Muscle layer of duodenum (tissue), 2 donors: Measurements from ENCODE around the gene PAX3.
"Not testable (repeated sequence)": the region's sequence is repeated elsewhere in the genome, so short reads cannot be mapped to it uniquely, and the experiment has no call there.

Source experiments
- H3K27ac ChIP-seq: one replicate; pipeline ENCODE4 v1.7.0; 2013; ENCODE audit warnings: mild to moderate bottlenecking, low read length
- H3K27me3 ChIP-seq: one replicate; pipeline ENCODE4 v1.7.0; 2013; ENCODE audit warnings: low read depth, mild to moderate bottlenecking, control low read depth, low read length
- H3K36me3 ChIP-seq, 2 donors: one replicate each; pipeline ENCODE4 v1.7.0; 2013; ENCODE audit warnings: low read length in 2 of 2, control low read depth in 1 of 2, mild to moderate bottlenecking in 1 of 2; ENCODE audit not compliant: insufficient read depth in 2 of 2, control insufficient read depth in 1 of 2
- H3K4me1 ChIP-seq, 2 donors: one replicate each; pipeline ENCODE4 v1.7.0; 2013; ENCODE audit warnings: low read length in 2 of 2, mild to moderate bottlenecking in 2 of 2, control low read depth in 1 of 2, moderate library complexity in 1 of 2; ENCODE audit not compliant: insufficient read depth in 2 of 2, control insufficient read depth in 1 of 2
- H3K4me3 ChIP-seq, 2 donors: one replicate each; pipeline ENCODE4 v1.7.0; 2013; ENCODE audit warnings: low read length in 2 of 2, low read depth in 1 of 2, mild to moderate bottlenecking in 1 of 2
- H3K9me3 ChIP-seq, 2 donors: one replicate each; pipeline ENCODE4 v1.7.0; 2013; ENCODE audit warnings: low read length in 2 of 2, control low read depth in 1 of 2, mild to moderate bottlenecking in 1 of 2; ENCODE audit not compliant: control insufficient read depth in 1 of 2
- donor health status: healthy.

PAX3 gene

DNA sequence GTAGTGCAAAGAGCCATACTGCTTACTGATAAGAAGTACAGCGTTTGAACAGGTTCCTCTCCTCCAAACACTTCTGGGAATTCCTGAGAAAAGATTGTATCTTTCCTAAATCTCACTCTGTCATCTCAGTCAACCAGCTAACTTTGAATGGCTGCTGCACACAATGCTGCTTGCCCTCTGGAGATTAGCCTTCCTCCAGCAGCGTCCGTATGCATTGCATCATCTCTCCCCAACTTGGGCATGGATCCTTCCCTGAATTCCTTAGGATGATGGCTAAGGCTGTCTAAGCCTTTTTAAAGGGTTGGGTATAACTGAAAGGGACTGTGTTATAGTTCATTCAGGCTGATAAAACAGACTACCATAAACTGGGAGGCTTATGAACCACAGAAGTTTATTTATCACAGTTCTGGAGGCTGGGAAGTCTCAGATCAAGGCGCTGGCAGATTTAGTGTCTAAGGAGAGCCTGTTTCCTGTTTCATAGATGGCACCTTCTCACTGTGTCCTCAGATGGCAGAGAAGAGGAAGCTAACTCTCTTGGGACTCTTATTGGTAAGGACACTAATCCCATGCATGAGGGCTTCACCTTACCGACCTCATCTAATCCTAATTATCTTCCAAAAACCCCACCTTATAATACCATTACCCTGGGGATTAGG lies 105.3 kb downstream of the PAX3 start:
- Histone ChIP-seq H3K4me3 (no peak overlapping the region), H3K27me3 (no peaks in the 10 kb centered on the region), H3K36me3 (no peaks in the 10 kb centered on the region), H3K4me1 (no peaks in the 10 kb centered on the region), H3K27ac (no peak overlapping the region), H3K9me3 (peaks cover 0 to 3% of the 10 kb centered on the region in 2 donors)

DNA sequence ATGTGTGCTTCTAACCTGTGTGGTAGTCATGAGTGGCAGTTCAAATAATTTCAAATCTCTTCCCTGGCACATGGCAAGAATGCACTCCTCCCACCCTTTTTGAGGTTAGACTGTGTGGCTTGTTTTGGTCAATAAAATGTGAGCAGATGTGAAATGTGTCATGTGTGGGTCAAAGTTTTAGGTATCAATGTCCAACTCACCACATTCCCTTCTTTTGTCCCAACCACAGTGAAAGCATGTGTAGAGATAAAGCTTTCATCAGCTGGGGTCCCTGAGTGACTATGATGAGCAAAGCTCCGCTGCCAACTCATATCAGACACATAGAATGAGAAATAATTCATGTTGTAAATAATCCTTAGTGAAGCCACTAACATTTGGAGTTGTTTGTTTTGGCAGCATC lies 118.2 kb downstream of the PAX3 start:
- Histone ChIP-seq H3K27ac (no peak overlapping the region), H3K27me3 (no peaks in the 10 kb centered on the region), H3K36me3 (no peaks in the 10 kb centered on the region), H3K9me3 (peaks cover 0 to 5% of the 10 kb centered on the region in 2 donors), H3K4me3 (no peak overlapping the region), H3K4me1 (no peaks in the 10 kb centered on the region)

DNA sequence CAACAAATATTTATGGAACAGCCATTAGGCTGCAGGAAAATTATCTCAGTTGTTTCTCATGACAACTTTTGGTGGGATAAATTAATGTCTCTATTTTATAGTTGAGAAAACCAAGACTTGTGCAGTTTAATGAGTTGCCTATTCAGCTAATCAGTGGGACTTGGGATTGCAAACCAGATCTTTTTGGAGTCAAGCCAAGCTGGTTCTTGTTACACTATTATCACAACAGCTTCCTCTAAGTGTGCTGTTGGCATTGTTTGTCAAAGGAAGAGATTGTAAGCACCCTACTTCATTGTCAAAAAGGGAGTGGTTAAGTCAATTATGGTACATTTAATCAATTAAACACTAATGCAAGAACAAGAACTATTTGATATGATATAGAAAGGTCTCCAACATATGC lies 119.2 kb downstream of the PAX3 start:
- Histone ChIP-seq H3K4me3 (no peak overlapping the region), H3K9me3 (peaks cover 0 to 5% of the 10 kb centered on the region in 2 donors), H3K36me3 (no peaks in the 10 kb centered on the region), H3K27ac (no peak overlapping the region), H3K4me1 (no peaks in the 10 kb centered on the region), H3K27me3 (no peaks in the 10 kb centered on the region)

DNA sequence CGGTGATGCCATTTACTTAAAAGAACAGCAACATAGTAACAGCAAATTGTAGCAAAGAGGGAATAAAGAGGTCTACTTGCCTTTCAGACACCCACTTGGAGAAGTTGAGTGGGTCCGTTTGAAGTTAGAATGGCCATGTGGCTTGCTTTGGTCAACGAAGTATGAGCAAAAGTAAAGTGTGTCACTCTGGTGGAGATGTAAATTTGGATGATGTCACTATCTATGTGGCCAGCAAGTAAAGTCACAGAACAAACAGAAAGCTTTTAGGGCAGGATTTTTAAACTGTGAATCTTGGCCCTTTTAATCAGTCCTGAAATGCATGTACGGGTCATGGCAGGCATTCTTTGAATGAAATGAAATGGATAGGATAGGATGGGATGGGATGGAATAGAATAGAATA lies 120.3 kb downstream of the PAX3 start:
- H3K27me3 ChIP-seq, result no peaks in the 10 kb centered on the region
- H3K9me3 ChIP-seq, result peaks cover 0 to 5% of the 10 kb centered on the region in 2 donors
- H3K4me1 ChIP-seq, result no peaks in the 10 kb centered on the region
- no peaks in the 10 kb centered on the region for H3K36me3 ChIP-seq
- H3K4me3 ChIP-seq, result no peak overlapping the region
- no peak overlapping the region for H3K27ac ChIP-seq

DNA sequence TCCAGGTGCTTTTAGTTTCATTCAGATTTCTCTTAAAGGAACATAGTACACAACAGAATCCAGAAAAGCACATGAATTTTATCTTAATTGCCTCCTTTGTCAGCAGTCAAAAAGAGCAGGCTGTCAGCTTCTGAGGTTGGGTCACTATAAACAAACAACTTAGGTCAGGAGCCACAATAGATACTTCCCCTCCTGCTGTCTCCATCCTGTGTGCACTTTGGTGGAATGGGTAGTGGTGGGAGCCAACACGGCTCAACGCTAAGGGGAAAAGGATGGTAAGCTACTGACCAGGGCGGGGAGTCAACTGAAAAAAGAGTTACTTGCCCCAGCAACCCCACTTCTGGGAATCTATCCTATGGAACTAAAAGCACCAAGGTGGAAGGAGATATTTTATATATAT lies 121.9 kb downstream of the PAX3 start:
- H3K9me3 ChIP-seq, result peaks cover 0 to 5% of the 10 kb centered on the region in 2 donors
- no peaks in the 10 kb centered on the region for H3K36me3 ChIP-seq
- no peak overlapping the region for H3K4me3 ChIP-seq
- no peak overlapping the region for H3K27ac ChIP-seq
- no peaks in the 10 kb centered on the region for H3K27me3 ChIP-seq
- no peaks in the 10 kb centered on the region for H3K4me1 ChIP-seq

DNA sequence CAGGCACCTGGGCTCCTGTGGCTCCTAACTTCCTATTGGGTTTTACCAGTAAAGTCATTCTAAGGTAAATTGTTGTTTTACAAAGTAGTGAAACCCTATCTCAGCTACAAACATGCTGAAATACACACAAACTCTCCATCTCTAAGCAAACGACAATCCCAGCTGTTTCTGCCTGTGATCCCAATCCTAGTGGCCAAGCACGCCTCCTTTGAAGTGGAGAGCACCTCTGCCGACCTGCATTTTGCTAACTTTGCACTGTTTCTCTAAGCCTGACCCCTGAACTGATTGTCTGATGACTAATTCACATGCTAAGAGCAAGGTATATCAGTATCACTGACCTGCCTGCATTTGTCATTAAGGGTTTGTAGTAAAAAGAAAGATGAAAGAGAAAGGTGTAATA lies 124.3 kb downstream of the PAX3 start:
- Histone ChIP-seq H3K27ac (no peak overlapping the region), H3K27me3 (no peaks in the 10 kb centered on the region), H3K4me3 (no peak overlapping the region)

DNA sequence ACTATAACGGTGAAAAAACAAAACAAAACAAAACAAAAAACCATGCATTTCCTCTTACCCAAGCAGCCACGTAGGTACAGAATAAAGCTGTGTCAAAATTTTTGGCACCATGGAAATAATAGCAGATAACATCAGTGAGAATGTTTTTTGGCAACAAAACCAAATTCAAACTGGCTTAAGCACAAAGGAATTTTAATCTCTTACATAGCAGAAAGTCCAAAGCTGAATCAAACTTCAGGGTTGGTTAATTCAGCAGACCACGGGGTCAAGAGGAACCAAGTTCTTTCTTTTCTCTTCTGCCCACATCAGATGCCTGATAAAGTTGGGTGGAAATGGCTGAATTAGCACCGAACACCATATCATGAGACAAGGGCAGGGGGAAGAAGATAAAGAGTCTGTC lies 129.5 kb downstream of the PAX3 start:
- H3K4me3 ChIP-seq, result no peak overlapping the region
- no peaks in the 10 kb centered on the region for H3K4me1 ChIP-seq
- H3K27ac ChIP-seq, result no peak overlapping the region
- H3K27me3 ChIP-seq, result no peaks in the 10 kb centered on the region
- H3K36me3 ChIP-seq, result no peaks in the 10 kb centered on the region
- peaks cover 0 to 3% of the 10 kb centered on the region in 2 donors for H3K9me3 ChIP-seq

More for the DNA sequence above, 124.3 kb downstream of the PAX3 start:
- peaks cover 0 to under 1% of the 10 kb centered on the region in 2 donors for H3K9me3 ChIP-seq
- no peaks in the 10 kb centered on the region for H3K36me3 ChIP-seq
- no peaks in the 10 kb centered on the region for H3K4me1 ChIP-seq

DNA sequence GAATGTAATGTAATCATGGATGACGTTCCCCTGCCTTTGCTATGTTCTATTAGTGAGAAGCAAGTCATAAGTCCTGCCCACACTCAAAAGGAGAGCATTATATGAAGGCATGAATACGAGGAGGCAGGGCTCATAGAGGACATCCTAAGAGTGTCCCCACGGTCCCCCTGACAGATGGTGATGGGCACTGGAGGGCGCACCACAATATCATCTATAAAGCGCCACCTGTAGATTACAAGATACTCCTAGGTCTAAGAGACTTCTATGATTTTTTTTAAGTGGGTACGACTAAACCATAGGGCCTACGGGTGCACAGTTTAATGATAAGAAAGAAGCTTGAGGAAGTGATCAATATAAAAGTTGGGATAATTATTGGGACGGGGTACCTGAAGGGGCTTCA lies 131.0 kb downstream of the PAX3 start:
- no peaks in the 10 kb centered on the region for H3K4me1 ChIP-seq
- no peaks in the 10 kb centered on the region for H3K36me3 ChIP-seq
- no peak overlapping the region for H3K27ac ChIP-seq
- H3K27me3 ChIP-seq, result no peaks in the 10 kb centered on the region
- peaks cover 0 to 3% of the 10 kb centered on the region in 2 donors for H3K9me3 ChIP-seq
- H3K4me3 ChIP-seq, result no peak overlapping the region

DNA sequence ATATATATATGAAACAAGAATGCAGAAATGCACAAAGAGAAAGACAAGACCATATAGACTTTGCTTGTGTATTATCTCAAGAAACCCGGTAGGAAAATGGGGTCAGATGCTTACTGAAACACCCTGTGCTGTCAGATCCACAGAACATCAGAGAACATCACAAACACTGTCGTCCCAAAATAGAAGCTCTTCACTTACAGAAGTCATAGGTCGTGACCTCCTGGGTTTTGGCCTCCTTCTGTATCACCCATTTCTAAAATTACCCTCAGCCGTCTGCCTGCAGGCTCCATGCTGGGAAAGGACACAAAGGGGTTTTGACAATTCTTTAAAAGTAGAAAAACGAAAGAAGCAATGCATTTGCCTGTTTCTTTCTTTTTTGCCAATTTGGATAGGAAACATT lies 137.9 kb downstream of the PAX3 start:
- Histone ChIP-seq H3K27me3 (no peaks in the 10 kb centered on the region), H3K4me3 (no peak overlapping the region), H3K9me3 (no peaks in the 10 kb centered on the region), H3K27ac (no peak overlapping the region), H3K4me1 (no peaks in the 10 kb centered on the region), H3K36me3 (no peaks in the 10 kb centered on the region)

DNA sequence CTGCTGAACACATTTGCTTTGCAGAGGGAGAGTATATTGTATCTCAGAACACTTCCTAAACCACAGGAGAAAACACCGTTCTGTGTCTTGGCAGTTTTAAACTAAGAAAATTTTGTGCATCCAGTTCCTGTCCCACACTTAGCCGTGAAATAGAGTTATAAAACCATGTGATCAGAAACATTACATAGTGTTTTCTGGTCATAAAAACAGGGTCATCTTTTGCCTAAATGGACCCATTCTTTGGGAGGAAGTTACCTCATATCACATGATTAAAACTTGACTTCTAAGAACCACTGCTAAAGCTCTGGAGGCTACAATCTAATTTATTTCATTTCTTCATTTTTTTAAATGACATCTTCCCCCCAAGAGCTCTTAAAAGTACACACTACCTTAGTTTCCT lies 138.7 kb downstream of the PAX3 start:
- H3K9me3 ChIP-seq, result no peaks in the 10 kb centered on the region
- no peak overlapping the region for H3K4me3 ChIP-seq
- no peaks in the 10 kb centered on the region for H3K4me1 ChIP-seq
- no peaks in the 10 kb centered on the region for H3K36me3 ChIP-seq
- no peaks in the 10 kb centered on the region for H3K27me3 ChIP-seq
- H3K27ac ChIP-seq, result no peak overlapping the region

DNA sequence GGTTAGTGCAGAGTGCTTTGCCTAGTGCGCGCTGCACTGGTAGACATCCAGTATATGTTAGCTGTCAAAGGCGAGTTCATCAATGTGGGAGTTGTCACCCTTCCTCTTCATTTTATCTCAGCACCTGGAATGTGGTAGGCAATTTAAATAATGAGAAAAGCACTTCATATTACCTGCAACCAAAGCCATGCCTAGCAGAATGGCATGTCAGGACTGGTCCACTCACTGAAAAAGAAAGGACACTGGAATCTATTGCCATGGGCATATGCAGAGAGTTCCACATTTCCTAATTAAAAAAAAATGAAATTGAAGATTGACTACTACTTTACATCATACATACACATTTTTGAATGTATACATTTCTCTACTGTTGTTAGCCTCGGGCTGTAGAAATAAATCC lies 139.6 kb downstream of the PAX3 start:
- H3K27ac ChIP-seq, result no peak overlapping the region
- H3K27me3 ChIP-seq, result no peaks in the 10 kb centered on the region
- no peaks in the 10 kb centered on the region for H3K9me3 ChIP-seq
- H3K4me1 ChIP-seq, result no peaks in the 10 kb centered on the region
- no peaks in the 10 kb centered on the region for H3K36me3 ChIP-seq
- no peak overlapping the region for H3K4me3 ChIP-seq

DNA sequence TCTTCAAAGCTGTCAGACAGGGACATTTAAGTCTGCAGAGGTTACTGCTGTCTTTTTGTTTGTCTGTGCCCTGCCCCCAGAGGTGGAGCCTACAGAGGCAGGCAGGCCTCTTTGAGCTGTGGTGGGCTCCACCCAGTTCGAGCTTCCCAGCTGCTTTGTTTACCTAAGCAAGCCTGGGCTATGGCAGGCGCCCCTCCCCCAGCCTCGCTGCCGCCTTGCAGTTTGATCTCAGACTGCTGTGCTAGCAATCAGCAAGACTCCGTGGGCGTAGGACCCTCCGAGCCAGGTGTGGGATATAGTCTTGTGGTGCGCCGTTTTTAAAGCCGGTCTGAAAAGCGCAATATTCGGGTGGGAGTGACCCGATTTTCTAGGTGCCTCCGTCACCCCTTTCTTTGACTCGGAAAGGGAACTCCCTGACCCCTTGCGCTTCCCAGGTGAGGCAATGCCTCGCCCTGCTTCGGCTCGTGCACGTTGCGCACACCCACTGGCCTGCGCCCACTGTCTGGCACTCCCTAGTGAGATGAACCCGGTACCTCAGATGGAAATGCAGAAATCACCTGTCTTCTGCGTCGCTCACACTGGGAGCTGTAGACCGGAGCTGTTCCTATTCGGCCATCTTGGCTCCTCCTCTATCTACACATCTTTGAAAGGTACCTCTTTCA lies 143.7 kb downstream of the PAX3 start:
- H3K27ac ChIP-seq, H3K9me3 ChIP-seq, H3K4me1 ChIP-seq, H3K4me3 ChIP-seq, H3K36me3 ChIP-seq, H3K27me3 ChIP-seq: not testable (repeated sequence)
